Heart right ventricle (tissue), 16 donors: ENCODE measurements around the gene MRPL12. TPM values are rescaled to one million over a fixed set of nuclear protein-coding genes. Genes with fewer than 3 reads are reported as not detected.
"Not testable (repeated sequence)": the region's sequence is repeated elsewhere in the genome, so short reads cannot be mapped to it uniquely, and the experiment has no call there.

Experiments used
- ATAC-seq, 8 donors: fragments of 200-7000 bp; cut with Tn5 transposase; one replicate each; pipeline ENCODE4 v1.9.1; 2020; ENCODE audit warnings: mild to moderate bottlenecking in 8 of 8, moderate library complexity in 8 of 8, moderate number of reproducible peaks in 1 of 8
- DNase-seq, 2 donors: peaks; one replicate each; pipeline ENCODE4 v3.0.0-alpha.2; 2020
- H3K27ac ChIP-seq, 10 donors: fragments of 200-600 bp; sonication (generic) in 2 of 10; one replicate each; pipeline versions ENCODE4 v1.5.0 to v1.8.0; 2020 to 2022; ENCODE audit warnings: mild to moderate bottlenecking in 3 of 10
- H3K27me3 ChIP-seq, 7 donors: fragments of 200-600 bp; one replicate each; pipeline ENCODE4 v1.8.0; 2021 to 2022; ENCODE audit warnings: mild to moderate bottlenecking in 2 of 7
- H3K36me3 ChIP-seq, 9 donors: fragments of 200-600 bp; sonication (generic) in 1 of 9; one replicate each; pipeline versions ENCODE4 v1.5.0 to v1.8.0; 2020 to 2022; ENCODE audit warnings: mild to moderate bottlenecking in 2 of 9
- H3K4me1 ChIP-seq, 9 donors: fragments of 200-600 bp; sonication (generic) in 1 of 9; one replicate each; pipeline versions ENCODE4 v1.5.0 to v1.8.0; 2020 to 2022; ENCODE audit warnings: mild to moderate bottlenecking in 4 of 9
- H3K4me3 ChIP-seq, 10 donors: fragments of 200-600 bp; sonication (generic) in 2 of 10; one replicate each; pipeline versions ENCODE4 v1.5.0 to v1.8.0; 2020 to 2022; ENCODE audit warnings: mild to moderate bottlenecking in 7 of 10, moderate library complexity in 2 of 10
- H3K9me3 ChIP-seq, 11 donors: fragments of 200-600 bp in 10 of 11; sonication (generic) in 2 of 11; one replicate each; pipeline versions ENCODE4 v1.5.0 to v1.8.0; 2013 to 2022; ENCODE audit warnings: mild to moderate bottlenecking in 2 of 11, control low read depth in 1 of 11, moderate library complexity in 1 of 11
- CTCF ChIP-seq, 9 donors: fragments of 200-600 bp; sonication (generic) in 2 of 9; IDR thresholded peaks; one replicate each; pipeline versions ENCODE4 v1.5.0 to v1.8.0; 2021 to 2022; ENCODE audit warnings: antibody characterized with exemption in 9 of 9, mild to moderate bottlenecking in 5 of 9, moderate library complexity in 1 of 9
- WGBS, 2 donors: extraction: QIAGEN DNeasy Blood & Tissue Kit; methylation state at CpG; one replicate each; pipeline ENCODE4 v1.1.7; 2013; ENCODE audit warnings: inconsistent platforms in 1 of 2; 5-methylcytosine and 5-hydroxymethylcytosine counted together
- intact Hi-C, 10 donors: fragments of 100-400 bp; cut with DNase I; formaldehyde crosslinking; loops; one replicate each; pipeline versions ENCODE4 v1.11.1 to v1.14.2; 2022
- polyA plus RNA-seq, 2 donors: library from polyadenylated mRNA; stranded (reverse); fragments of 200-250 nt; gene quantifications; one replicate each; pipeline ENCODE4 v1.2.3, GENCODE V29; 2013
- total RNA-seq, 10 donors: library from RNA; stranded (reverse); fragmentation: NEBNext Ultra II Directional in 3 of 10; extraction: Animal tissue kit (Norgen Biotek cat#: 25700) in 3 of 10; gene quantifications; one replicate each; pipeline versions ENCODE4 v1.2.1 to v1.2.4, GENCODE V29; 2021 to 2023
- donor health status: Arrhythmogenic right ventricular cardiomyopathy.
- donor health status: ischemic (EF 13 %, LVEDD 7.1; RV severe dilation, severe dysfunction).
- donor health status: healthy with polysubstance abuse.
- donor health status: DM: no; HTN: yes; CAD: no.
- donor health status: DM: no; HTN: no; CAD: no.
- donor health status: ischemic (EF 25% LVEDD 6.9; RV normal size, moderate dysfunction).
- donor health status: ischemic (EF 25% LVEDD 5.7; RV mildly dilated, moderate dysfunction).
- donor health status: healthy.
- donor health status: DM: yes; HTN: yes; CAD: no.
- donor health status: Ischemic cardiomyopathy.
- donor health status: ischemic (EF 35%, LVEDD 5.7; RV mildly dilated, moderate dysfunction).
- donor health status: nonischemic (EF 11% LVEDD 7.7; RV severe dilation, severe dysfunction).
- donor health status: DM: yes; HTN: yes; CAD: no.
- donor health status: PGD.
- donor health status: ischemic (EF 29% LVEDD 5.4; RV normal size, mild dysfunction).
- donor health status: nonischemic (EF 23%, LVEDD 6.1; RV moderate dilation, normal function).

MRPL12 gene
- total and polyA plus RNA-seq, 12 donors, result 105 to 533 (median 135) TPM

GRCh38 chr17:81675515-81676221 is 27.5 kb upstream of the MRPL12 start:
- DNase-seq, intact Hi-C loops, H3K9me3 ChIP-seq, ATAC-seq, H3K4me3 ChIP-seq, H3K27ac ChIP-seq, H3K27me3 ChIP-seq: not testable (repeated sequence)
- H3K4me1 ChIP-seq, result peaks cover 0 to 14% (median 5%) of the 10 kb centered on the region in 9 donors
- H3K36me3 ChIP-seq, result peaks cover 0 to 53% (median 6%) of the 10 kb centered on the region in 9 donors
- WGBS, 2 donors, result 39 to 42% methylated on average over 18 of the region's 18 CpGs
- peak; percentile 42 to 71 (median 63) for TF ChIP-seq CTCF (IDR thresholded peaks at IDR 0.05)

GRCh38 chr17:81676906-81677305 is 26.3 kb upstream of the MRPL12 start:
- Histone ChIP-seq H3K4me1 (peaks cover 0 to 21% (median 7%) of the 10 kb centered on the region in 9 donors), H3K27ac (no peak overlapping the region), H3K36me3 (peaks cover 0 to 52% (median 6%) of the 10 kb centered on the region in 9 donors), H3K27me3 (no peaks in the 10 kb centered on the region), H3K4me3 (no peak overlapping the region), H3K9me3 (no peaks in the 10 kb centered on the region)
- ATAC-seq (peak in 2 of 8 donors; percentile 6 to 10), DNase-seq (no peak)
- no peak for TF ChIP-seq CTCF (IDR thresholded peaks at IDR 0.05)
- intact Hi-C loops, result no loop called here
- WGBS, 2 donors, result 90 to 95% methylated on average over 17 of the region's 17 CpGs

- Histone ChIP-seq H3K27me3 (no peaks in the 10 kb centered on the region), H3K4me1 (peaks cover 10 to 44% (median 32%) of the 10 kb centered on the region in 9 donors), H3K27ac (peak overlapping the region in 2 of 10 donors; percentile 27 to 49), H3K4me3 (no peak overlapping the region), H3K9me3 (no peaks in the 10 kb centered on the region), H3K36me3 (peaks cover 0 to 20% (median 0%) of the 10 kb centered on the region in 9 donors)
- ATAC-seq (no peak), DNase-seq (no peak)
- intact Hi-C loops, result no loop called here
- no peak for TF ChIP-seq CTCF (IDR thresholded peaks at IDR 0.05)
- WGBS, 2 donors, result 72 to 73% methylated on average over 11 of the region's 11 CpGs
Observed at GRCh38 chr17:81680150-81680549, 23.0 kb upstream of the MRPL12 start.

GRCh38 chr17:81681672-81682071 is 21.5 kb upstream of the MRPL12 start:
- peaks cover 0 to 31% (median 5%) of the 10 kb centered on the region in 9 donors for H3K36me3 ChIP-seq
- H3K9me3 ChIP-seq, result no peaks in the 10 kb centered on the region
- H3K4me1 ChIP-seq, result peaks cover 15 to 57% (median 32%) of the 10 kb centered on the region in 9 donors
- no peak for ATAC-seq
- H3K27me3 ChIP-seq, result no peaks in the 10 kb centered on the region
- WGBS, 2 donors, result 66 to 75% methylated on average over 17 of the region's 17 CpGs
- no peak overlapping the region for H3K4me3 ChIP-seq
- TF ChIP-seq CTCF (IDR thresholded peaks at IDR 0.05), result no peak
- intact Hi-C loops, result no loop called here
- DNase-seq, result no peak
- no peak overlapping the region for H3K27ac ChIP-seq
